Stomach (tissue), 4 donors: Measurements from ENCODE around the gene P4HB.

Experiments used
- CTCF ChIP-seq, 7 experiments: fragments of 450-650 bp in 4 of 7; fragments of 200-600 bp in 3 of 7; sonication (generic) in 3 of 7; IDR thresholded peaks; one replicate each; pipeline ENCODE4 v1.5.1; 2016 to 2019; ENCODE audit warnings: antibody characterized with exemption in 7 of 7, control low read depth in 2 of 7, mild to moderate bottlenecking in 1 of 7
- POLR2AphosphoS5 ChIP-seq, 3 donors: sonication (generic); formaldehyde crosslinking; IDR thresholded peaks; one replicate each; pipeline ENCODE4 v1.6.1; 2016; ENCODE audit warnings: antibody characterized with exemption in 3 of 3

- TF ChIP-seq POLR2AphosphoS5 (IDR thresholded peaks at IDR 0.05) (no peak), CTCF (IDR thresholded peaks at IDR 0.05) (no peak)
Observed at GRCh38 chr17:81802048-81802758, 58.1 kb downstream of the P4HB start.
